Measurements from ENCODE around the gene TRAPPC11.

DNA sequence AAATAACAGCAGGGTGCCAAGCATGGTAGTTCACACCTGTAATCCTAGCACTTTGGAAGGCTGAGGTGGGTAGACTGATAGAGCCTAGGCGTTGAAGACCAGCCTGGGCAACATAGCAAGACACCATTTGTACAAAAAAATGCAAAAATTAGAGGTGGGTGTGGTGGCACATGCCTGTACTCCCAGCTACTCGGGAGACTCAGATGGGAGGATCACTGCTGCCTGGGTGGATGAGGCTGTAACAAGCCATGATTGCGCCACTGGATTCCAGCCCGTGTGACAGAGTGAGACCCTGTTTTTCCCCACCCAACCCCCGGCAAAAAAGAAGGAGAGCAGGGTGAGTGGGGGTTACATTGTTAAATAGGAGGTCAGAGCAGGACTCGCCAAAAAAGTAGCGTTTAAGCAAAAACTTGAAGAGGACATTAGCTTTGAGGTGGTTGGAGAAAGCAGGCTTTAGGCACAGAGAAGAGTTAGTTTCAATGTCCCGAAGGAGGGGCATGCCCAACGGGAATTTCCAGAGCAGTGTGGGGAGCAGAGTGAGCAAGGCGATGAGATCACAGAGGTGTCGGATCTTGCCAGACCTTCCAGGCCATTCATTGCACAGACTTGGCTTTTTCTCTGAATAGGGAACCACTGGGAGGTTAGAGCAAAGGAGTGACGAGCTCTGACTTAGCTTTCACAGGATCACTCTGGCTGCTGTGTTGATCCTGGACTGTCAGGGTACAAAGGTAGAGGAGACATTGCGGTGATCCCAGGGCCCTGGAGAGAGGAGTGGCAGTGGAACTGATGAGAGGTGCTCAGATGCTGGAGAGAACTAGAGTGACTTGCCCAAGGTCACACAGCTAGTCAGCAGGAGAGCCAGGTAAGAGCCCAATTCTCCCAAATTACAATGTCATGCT is 70.6 kb downstream of the TRAPPC11 start:
- no peak for TF ChIP-seq POLR2A (IDR thresholded peaks at IDR 0.05)
- TF ChIP-seq, protein P1, sequence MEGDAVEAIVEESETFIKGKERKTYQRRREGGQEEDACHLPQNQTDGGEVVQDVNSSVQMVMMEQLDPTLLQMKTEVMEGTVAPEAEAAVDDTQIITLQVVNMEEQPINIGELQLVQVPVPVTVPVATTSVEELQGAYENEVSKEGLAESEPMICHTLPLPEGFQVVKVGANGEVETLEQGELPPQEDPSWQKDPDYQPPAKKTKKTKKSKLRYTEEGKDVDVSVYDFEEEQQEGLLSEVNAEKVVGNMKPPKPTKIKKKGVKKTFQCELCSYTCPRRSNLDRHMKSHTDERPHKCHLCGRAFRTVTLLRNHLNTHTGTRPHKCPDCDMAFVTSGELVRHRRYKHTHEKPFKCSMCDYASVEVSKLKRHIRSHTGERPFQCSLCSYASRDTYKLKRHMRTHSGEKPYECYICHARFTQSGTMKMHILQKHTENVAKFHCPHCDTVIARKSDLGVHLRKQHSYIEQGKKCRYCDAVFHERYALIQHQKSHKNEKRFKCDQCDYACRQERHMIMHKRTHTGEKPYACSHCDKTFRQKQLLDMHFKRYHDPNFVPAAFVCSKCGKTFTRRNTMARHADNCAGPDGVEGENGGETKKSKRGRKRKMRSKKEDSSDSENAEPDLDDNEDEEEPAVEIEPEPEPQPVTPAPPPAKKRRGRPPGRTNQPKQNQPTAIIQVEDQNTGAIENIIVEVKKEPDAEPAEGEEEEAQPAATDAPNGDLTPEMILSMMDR (IDR thresholded peaks at IDR 0.05) = no peak
